SH-SY5Y (cell line): ENCODE results near the gene UPK1B.

Source experiments
- GATA2 ChIP-seq: IDR thresholded peaks from 2 replicates; pipeline ENCODE4 v1.6.1; 2011; ENCODE audit warnings: mild to moderate bottlenecking, low read depth, low read length
- GATA3 ChIP-seq: IDR thresholded peaks from 2 replicates; pipeline ENCODE4 v1.6.1; 2011; ENCODE audit warnings: low read depth, mild to moderate bottlenecking, low read length, moderate library complexity

The UPK1B gene

GRCh38 chr3:119161240-119161639 is 12.2 kb upstream of the UPK1B start:
- no peak for TF ChIP-seq GATA3
- TF ChIP-seq GATA2 = no peak

- TF ChIP-seq GATA2 (no peak), GATA3 (no peak)
Measured at GRCh38 chr3:119170821-119171220, 2.6 kb upstream of the UPK1B start.

GRCh38 chr3:119175872-119176756 is 2.7 kb downstream of the UPK1B start:
- TF ChIP-seq GATA2 (no peak), GATA3 (no peak)

- no peak for TF ChIP-seq GATA3
- TF ChIP-seq GATA2 = no peak
Measured at GRCh38 chr3:119176778-119177177, 3.4 kb downstream of the UPK1B start.

GRCh38 chr3:119177321-119177720 is 3.9 kb downstream of the UPK1B start:
- TF ChIP-seq GATA3 (no peak), GATA2 (no peak)

- TF ChIP-seq GATA3 = no peak
Measured at GRCh38 chr3:119181765-119182164, 8.4 kb downstream of the UPK1B start.

- TF ChIP-seq GATA3 (no peak), GATA2 (no peak)
Measured at GRCh38 chr3:119184111-119184510, 10.7 kb downstream of the UPK1B start.

GRCh38 chr3:119184796-119185570 is 11.6 kb downstream of the UPK1B start:
- TF ChIP-seq GATA3 (no peak), GATA2 (no peak)

- TF ChIP-seq GATA3 (no peak), GATA2 (no peak)
Measured at GRCh38 chr3:119187266-119187665, 13.9 kb downstream of the UPK1B start.

GRCh38 chr3:119191800-119192199 is 18.4 kb downstream of the UPK1B start:
- TF ChIP-seq GATA2 (no peak), GATA3 (no peak)

GRCh38 chr3:119194237-119195150 is 21.1 kb downstream of the UPK1B start:
- TF ChIP-seq GATA2 (no peak), GATA3 (no peak)

- TF ChIP-seq GATA3 (no peak), GATA2 (no peak)
Measured at GRCh38 chr3:119195151-119195476, 21.7 kb downstream of the UPK1B start.

GRCh38 chr3:119195911-119196310 is 22.5 kb downstream of the UPK1B start:
- TF ChIP-seq GATA3 (no peak), GATA2 (no peak)

- TF ChIP-seq GATA2 (no peak), GATA3 (no peak)
Measured at GRCh38 chr3:119205209-119205608, 31.8 kb downstream of the UPK1B start.
